NCI-H82 (cell line): ENCODE measurements around the gene ERC1.
A peak's percentile ranks its signal among the peaks of the same experiment; 100 is the strongest.

ENCODE experiments used
- DNase-seq: peaks from one replicate; lab custom pipeline; 2025; lab: John Stamatoyannopoulos, UW

The ERC1 gene

DNA sequence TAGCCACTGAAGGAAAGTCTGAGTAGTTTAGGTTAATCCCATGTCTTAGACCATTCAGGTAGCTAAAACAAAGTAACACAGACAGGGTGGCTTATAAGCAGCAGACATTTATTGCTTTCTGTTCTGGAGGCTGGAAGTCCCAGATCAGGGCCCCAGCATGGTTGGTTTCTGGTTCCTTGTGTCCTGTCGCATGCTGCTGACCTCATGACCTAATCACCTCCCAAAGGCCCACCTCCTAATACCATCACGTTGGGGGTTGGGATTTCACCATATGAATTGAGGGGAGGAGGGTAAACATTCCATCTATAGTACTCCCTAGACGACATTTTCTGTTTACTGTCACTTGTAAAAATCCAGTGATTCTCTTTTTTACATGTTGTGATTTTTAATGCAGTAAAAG lies 454.8 kb downstream of the ERC1 start:
- no peak for DNase-seq

DNA sequence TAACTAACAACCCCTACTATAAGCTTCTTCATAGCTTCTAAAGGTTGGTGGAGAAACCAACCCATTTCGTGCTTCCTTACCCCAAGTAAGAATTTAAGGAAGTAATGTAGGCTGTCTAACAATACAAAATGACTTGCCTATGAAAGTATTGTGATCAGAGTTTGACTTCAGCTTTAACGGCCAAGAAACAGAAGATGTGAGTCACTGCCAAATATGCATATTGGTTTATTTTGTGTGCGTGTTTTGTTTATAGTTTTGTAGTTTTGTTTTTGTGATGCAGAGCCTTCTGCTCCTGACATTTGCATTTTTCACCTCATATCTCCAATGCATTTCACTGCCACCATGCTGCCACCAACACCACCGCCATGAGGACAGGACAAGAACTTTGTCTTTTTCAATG lies 457.3 kb downstream of the ERC1 start:
- DNase-seq = no peak

DNA sequence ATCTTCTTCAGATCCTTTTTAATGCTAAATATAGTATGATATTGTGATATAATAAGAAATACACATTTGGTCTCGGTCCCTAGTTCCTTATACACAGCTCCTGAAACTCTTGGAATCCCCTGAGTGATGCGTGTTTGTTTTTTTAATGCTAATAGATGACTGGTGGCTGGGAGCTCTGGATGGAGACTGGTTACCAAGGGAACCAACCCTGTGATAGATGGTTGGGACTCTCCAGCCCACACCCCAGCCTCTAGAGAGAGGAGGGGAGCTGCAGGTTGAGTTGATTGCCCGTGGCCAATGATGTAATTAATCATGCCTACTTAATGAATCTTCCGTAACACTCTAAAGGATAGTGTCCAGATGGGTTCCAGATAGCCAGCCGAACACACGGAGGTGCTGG lies 462.8 kb downstream of the ERC1 start:
- DNase-seq = peak; percentile 52

DNA sequence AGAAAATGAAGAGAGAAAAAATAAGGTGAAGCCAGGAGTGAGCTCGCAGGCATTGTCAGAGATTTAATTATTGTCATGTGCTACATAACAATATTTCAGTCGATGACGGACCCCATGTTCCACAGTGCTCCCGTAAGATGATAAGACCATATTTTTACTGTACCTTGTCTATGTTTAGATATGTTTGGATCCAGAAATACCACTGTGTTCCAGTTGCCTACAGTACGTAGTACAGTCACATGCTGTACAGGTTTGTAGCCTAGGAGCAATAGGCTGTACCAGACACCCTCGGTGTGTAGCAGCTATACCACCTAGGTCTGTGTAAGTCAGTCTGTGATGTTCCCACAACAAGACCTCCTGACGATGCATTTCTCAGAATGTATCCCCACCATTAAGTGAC lies 465.9 kb downstream of the ERC1 start:
- no peak for DNase-seq

DNA sequence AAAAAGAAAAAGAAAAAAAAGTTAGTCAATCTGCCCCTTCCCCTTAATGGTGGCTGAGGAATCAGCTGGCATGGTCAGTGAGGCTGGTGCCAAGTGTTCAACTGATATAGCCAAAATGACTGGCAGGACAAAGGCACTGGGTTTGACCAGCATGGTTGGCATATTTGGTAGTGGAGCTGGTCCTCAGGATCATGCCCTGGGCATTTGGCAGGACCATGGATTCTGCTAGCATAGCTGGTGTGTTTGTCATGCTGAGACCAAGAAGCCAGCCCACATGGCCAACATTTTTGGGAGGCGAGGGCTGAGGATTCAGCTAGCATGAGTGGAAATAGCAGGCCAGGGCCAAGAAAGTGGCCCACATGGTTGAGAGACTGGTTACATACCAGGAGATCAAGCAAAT lies 466.9 kb downstream of the ERC1 start:
- DNase-seq = no peak

DNA sequence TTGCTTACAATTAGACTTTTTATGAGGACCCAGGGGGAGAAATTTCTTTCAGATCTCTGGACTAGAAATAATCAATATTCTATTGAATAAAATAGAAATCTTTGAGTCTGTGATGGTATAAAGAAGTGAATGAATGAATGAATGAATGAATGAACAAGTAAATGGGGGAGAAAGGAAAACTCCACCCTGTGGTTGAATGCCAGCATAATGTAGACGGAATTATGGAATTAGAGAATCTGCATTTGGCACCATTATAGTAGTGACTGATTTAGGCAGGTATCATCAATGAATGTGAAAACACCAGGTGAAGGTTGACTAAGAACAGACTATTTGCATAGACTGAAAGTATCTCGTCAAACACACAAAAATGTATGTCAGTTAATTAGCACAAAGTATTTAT lies 468.3 kb downstream of the ERC1 start:
- DNase-seq = no peak

DNA sequence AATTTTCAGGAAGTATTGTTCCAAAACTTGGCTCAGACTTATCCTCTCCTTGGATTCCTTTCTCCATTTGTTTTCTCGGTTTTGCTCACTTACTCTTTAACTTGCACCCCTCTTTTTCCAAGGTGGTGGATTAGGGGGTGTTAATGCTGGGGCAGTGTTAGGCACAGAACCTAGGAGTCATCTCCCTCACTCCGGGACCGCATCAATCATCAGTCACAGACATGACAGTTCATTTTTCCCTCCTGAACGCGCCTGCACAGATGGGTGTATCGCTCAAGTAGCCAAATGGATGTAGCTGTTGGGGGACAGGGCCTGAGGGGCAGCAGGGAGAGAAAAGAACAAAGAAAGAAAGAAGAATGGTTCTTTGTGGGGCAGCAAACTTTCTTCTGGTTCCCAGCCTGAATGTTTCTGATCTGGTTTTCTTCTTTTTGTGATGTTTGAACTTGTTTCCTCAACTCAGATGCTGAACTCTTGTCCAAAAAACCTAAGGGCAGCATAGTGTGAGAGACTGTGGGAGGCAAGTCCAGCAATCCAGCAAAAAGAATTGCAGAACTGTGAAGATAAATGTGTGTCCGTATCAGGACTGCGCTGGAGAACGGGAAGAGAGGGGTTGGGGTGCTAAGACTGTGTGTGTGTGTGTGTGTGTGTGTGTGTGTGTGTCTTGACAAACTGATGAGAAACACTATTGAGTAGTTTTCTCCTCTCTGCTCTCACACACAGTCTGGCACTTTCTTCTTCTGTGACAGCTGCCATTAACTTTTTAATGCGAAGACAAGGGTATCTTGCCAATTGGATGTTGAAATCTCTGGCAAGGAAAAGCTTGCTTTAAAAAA lies 472.3 kb downstream of the ERC1 start:
- no peak for DNase-seq

DNA sequence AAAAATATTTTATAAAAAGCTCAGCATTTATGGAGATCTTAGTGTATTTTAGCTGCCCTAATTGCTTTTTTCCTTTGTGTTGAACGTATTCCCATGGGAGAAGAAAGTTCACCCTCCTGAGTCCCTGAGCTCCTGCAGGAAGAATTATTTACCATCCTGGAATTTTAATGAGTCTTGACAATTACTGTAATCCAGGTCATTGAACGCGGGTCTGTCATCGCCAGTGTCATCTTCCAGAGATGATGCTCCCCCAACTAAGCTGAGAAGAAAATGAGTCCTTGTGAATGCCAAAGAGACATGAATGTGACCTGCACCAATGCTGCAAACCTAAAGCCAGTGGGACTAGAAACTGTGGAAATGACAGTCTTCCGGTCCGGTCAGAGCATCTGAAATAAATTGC lies 473.9 kb downstream of the ERC1 start:
- DNase-seq = no peak

DNA sequence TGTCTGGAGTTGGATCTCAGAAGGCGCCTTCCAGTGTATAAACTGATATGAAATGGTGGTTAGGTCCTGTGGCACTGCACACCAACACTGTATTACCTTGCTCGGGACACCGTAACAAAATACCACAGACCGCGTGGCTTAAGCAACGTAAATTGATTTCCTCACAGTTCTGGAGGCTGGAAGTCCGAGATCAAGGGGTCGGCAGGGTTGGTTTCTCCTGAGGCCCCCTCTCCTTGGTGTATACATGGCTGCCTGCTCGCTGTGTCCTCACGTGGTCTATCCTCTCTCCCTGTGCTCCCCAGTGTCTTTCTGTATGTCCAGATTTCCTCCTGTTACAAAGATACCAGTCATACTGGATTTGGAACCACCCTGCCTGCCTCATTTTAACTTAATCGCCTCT lies 475.0 kb downstream of the ERC1 start:
- no peak for DNase-seq

DNA sequence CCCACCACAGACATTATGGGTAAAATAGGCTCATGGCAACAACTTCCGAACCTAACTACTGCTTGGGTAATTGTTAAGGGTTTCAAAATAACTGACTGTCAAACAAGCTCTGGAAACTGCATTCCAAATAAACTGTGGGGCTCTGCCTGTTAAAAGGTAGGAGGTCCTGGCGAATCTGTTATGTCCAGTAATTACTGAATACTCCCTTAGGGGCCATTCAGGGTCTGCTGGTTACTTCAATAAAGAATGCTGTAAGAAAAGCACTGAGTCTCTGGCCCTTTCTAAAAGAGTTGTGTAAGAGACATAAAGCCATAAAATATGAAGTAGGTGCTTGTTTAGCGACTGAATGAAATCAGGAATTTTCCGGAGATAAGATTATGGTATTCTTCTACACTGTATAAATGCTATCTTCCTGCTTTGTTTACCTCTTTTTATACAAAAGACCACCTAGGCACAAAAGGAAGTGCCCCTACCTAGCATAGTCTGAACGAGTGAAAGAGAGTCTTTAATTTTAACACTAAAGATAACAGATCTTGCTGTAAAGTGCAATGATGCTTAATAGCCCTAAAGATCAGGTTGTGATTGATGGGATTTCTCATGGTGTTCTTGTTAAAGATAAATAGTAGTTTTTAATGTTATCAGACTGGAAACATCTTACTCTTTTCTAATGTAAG lies 475.6 kb downstream of the ERC1 start:
- no peak for DNase-seq

DNA sequence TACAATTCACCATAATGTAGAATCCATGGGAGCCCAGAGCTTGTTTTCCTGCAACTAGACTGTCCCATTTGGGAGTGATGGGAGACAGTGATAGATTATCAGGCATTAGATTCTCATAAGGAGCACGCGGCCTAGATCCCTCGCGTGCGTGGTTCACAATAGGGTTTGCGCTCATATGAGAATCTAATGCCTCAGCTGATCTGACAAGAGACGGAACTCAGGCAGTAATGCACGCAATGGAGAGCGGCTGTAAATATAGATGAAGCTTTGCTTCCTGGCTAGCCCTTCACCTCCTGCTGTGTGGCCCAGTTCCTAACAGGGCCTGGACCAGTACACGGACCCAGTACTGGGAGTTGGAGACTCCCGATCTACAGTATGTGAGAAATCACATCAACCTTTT lies 476.7 kb downstream of the ERC1 start:
- DNase-seq = no peak

DNA sequence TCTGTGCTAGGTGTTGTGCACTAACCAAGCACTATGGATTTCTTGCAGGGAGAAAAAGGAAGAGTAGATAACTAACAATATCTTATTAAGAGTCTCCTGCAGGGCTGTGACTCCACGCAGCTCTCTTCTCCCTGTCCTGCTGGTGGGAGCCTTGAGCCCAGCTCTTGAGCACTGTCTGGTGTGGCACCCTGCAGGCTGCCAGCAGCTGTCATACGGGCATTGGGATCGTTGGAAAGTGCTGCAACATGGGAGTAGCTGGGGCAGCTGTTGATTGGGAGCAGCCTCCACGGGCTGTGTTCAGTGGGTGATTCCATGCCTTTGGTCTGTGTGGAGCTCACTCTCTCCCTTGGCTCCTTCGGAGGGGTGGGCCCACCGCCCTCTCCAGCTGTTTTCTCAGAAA lies 478.0 kb downstream of the ERC1 start:
- no peak for DNase-seq

DNA sequence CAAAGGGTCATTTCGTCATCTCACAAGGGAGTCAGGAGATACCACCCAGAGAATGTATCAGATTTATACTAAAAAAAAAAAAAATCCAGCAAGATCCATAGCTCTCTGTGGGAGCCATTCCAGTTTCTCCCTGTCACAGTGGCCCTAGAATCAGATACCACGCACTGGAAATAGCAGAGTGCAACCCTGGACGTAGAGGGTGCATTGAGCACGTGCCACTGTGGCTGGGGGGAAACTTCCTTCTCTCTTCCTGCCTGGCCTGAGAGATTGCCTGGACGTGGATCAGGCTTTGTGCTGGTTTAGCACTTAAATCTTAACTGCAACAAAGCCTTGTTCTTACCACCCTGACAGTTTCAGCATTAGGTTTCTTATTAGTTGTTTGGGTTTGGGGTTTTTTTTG lies 479.0 kb downstream of the ERC1 start:
- no peak for DNase-seq

DNA sequence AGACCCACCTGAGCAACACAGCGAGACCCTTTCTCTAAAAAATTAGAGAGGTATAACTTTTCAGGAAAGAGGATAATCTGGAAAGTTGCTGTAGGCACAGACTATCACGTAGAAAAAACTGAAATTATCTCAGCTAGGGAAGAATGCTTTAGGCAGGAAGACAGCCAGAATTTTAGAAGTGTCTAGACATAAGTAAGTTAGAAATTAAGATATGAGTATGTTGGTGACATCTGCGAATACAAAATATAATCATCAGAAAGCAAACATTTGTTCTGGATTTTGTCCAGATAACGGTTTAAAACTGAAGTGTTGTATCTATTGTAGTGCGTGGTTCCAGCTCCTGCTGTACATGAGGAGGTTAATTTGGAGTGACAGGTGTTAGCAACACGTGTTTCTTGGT lies 480.2 kb downstream of the ERC1 start:
- no peak for DNase-seq

DNA sequence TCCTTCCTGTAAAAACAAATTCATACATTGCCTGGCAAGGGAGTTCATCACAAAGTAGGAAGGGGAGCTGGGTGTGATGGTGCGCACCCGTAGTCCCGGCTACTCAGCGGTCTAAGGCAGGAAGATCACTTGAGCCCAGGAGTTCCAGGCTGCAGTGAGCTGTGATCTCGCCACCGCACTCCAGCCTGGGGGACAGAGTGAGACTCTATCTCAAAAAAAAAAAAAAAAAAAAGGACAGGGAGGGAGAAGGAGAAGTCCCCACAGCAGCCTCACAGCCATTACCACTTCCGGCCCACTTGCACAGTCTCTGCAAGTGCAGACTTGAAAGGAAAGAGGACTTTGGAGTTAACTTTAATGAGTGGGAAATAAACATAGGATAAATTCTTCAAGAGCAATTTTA lies 482.4 kb downstream of the ERC1 start:
- no peak for DNase-seq

DNA sequence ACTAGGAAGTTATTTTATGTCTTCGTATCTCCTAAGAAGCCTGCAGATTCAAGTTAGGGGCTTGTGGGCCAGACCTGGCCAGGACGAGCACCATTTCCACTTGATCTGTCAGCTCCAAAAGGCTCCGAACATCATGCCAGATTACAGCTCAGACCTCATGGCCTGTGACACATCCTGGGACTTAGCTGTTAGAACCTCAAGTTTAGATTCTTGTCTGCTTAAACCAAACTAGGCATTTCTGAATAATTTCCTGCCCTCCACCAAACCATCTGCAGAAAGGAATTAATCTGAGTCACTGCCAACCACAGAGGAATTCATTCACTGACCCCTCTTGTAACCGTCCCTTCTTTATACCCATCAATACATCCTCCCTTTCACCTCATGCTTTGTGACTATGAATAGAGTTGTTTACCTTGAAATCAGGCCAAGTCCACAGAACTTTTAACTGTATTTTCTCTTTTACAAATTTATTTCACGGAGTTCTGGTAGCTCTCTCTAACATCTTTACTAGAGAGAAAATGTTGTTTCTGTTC lies 483.1 kb downstream of the ERC1 start:
- DNase-seq = no peak

DNA sequence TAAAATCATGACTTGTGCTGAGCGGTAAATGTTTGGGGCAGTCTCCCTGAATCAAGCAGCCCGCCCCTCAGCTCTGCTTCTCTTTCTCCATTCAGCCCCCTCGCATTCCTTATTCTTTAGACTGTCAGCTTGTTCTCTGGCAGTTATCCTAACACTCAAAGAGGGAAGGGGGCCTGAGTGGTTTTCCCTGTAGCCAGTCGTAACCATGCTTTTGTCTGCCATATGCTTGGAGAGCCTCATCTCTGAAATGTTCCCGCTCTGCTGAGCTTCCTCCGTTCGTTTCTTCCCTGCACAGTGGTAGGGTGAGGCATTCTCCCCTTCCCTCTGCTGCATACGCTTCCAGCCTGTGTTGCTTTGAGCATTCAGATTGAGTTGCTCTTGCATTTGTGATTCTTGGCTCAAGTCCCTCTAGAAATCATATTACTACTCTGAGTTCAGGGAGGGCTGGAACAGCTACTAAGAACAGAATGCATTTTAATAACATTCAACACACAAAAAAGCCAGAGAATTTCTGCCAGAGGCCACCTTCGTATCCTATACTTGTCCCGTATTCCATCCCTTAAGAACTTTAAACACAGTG lies 483.6 kb downstream of the ERC1 start:
- DNase-seq = no peak

DNA sequence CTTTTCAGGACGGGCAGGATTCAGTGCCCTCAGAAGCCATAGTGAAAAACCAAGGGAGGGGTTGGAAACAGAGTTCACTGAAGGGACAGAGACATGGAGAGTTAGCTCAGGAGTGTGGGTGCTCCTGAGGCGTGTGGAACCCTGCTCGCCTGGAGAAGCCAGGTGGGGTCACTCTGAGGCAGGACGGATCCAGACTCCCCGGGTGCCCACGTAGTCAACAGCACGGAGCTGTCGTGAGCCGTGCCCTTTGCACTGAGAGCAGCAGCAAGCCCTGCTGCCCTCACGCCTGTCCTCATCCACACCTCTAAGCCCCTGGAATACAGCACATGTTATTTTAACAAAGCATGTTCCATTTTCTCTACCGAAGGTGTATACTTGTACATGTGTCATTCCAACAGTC lies 488.6 kb downstream of the ERC1 start:
- DNase-seq = no peak

DNA sequence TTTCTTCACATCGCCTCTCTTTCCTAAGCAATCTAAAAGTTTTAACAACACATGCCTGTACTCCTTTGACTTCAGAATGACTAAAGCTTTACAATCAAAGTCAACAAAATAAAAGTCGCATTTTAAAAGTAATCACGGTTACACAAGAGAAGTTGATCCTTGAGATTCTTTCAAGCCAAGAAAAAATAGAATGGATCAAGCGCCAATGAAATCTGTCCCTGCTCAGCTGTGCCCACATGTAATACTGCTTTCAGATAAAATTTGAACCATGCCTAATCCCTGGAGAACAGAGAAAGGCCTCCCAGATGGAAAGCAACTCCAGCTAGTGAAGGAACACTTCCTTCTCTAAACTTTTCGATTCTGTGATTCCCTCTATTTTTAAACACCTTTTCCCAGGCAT lies 490.3 kb downstream of the ERC1 start:
- no peak for DNase-seq

DNA sequence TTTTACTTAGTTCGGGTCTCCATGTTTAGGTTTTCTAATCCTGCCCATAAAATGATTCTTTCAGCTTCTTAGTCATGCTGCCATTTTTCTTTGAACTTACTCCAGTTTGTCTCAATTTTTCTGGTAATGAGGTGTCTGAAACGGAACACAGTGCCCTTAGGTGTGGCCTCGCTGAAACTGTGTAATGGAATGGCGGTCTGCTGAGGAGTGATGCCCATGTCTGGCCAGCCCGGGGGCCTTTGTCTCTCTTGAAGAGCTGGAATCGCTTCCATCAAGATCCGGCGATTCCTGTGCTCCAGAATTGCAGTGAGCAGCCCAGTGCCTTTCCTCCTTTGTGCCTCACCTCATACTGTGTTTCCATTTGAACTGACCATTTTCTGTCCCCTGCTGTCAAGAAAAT lies 490.9 kb downstream of the ERC1 start:
- no peak for DNase-seq

DNA sequence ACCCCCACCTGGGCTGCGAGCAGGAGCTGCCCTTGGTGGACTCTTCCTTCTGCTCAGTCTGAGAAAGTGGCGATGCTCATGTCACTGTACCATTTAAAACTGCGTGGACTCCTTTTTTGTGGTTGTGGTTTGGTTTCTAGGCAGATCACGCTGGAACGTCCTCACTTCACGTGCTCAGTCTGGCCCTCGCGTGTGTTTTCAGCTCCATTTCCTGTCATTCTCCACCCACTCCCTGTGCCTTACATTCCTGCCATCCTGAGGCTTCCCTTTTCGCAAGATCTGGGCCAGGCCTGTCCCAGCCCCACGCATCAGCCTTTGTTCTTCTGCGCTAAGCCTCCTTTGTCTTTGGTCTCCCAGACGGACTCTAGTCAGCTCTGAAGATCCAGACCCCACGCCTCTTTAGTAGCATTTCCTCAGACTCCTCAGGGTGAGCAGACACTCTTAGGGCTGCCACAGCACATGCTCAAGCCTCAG lies 497.9 kb downstream of the ERC1 start:
- DNase-seq = peak; percentile 48

DNA sequence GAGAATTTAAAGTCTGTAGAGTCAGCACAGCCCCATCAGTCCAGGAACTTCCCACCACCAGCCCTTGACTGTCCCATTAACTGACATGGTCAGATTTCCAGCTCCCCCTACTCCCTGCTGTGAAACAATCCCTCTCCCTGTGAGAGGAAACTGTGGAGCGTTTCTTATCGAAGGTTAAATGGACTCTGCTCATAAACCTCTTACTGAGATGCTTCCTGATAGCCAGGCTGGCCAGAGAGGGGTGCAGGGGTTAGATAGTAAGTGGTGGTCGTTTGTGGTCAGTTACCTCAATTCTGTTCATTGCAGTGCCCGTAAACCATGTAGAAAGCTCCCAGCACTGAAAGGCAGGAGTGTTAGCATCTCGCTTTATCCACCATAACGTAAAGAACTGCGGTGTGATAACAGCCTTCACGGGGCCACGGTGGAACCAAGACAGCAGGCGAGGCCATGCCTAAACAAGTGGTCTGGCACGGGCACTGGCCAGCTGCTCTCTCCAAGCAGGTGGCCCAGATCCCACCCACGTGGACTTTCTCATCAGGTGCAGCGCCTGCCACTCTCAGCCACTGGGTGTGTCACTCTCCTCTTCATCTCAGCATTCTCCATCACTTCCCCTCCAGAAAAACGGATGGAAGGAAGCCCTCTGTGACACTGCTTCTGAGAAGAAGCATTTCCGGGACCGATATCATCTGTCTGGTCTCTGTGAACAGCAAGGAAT lies 501.1 kb downstream of the ERC1 start:
- DNase-seq = no peak
